HG03039 (cell line): ENCODE data around the gene SYNE2.
A peak's percentile ranks its signal among the peaks of the same experiment; 100 is the strongest.

ENCODE experiments used
- ATAC-seq: cut with Tn5 transposase; IDR thresholded peaks from one replicate; pipeline ENCODE4 v1.9.1; 2021; ENCODE audit warnings: mild to moderate bottlenecking, moderate library complexity; ENCODE audit not compliant: unreplicated experiment

The SYNE2 gene

DNA sequence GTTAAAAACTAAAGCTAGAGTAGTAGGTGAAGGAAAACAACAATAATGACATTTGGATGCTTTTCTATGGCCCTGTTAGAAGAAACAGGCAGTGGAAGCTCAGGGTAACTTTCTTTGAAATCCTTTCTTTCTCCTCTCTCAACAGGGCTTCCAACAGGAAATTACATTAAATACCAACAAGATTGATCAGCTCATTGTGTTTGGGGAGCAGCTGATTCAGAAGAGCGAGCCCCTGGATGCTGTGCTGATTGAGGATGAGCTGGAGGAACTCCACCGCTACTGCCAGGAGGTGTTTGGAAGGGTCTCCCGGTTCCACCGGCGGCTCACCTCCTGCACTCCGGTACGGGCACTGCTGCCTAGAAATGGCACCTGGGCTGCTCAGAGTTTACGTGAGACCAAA lies 359.9 kb downstream of the SYNE2 start:
- ATAC-seq, result no peak

GRCh38 chr14:64213086-64213485 lies 360.3 kb downstream of the SYNE2 start:
- no peak for ATAC-seq

GRCh38 chr14:64213853-64214570 lies 361.2 kb downstream of the SYNE2 start:
- no peak for ATAC-seq

DNA sequence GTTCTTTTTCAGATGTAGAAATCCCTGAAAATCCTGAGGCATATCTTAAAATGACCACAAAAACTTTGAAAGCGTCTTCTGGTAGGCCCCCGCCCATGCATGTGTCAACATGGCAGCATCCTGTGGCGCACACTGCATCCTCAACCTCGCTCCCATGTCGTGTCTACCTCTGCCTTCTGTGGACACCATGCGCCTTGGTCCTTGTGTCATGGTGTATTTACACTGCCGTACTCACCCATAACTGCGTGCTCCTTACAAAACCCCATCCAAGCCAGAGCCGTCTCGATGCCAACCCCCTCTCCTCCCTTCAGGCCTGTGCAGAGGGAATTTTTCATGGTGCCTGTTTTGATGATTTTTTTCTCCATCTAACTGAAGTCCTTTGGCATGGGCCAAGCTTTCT lies 362.5 kb downstream of the SYNE2 start:
- ATAC-seq, result no peak

DNA sequence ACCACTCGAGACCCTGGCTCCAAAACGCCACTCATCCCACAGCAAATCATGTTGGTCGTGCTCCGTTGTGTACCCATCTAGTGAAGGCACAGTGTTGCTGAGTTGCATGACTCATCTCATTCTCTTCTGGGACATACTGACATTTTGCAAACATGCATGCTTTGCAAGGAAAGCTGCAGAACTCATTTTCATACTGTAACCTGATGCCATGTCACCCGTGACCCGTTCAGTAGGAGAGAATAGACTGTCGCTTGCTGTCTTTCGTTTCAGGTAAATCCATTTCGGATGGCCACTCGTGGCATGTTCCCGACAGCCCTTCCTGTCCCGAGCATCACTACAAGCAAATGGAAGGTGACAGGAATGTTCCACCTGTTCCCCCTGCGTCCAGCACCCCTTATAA lies 363.2 kb downstream of the SYNE2 start:
- ATAC-seq, result no peak

DNA sequence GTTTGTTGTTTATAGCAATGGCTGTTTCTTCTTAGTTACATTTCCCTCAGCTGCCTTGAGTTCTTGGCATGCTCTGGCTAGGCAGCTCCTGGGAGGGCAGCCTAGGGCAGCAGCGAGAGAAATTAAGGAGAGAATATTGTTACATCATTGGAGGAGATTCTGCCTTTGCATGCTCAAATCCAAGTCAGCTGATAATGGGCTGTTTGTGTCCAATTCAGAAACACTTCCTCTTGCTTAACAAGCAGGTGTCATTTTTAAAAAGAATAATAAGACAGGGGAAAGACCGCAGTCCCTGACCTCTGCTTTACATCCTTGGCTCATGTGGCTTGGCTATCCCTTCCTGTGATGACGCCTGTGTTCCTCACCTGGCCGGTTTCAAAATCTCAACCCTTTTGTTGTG lies 364.5 kb downstream of the SYNE2 start:
- ATAC-seq, result no peak

- ATAC-seq, result no peak
Observed at GRCh38 chr14:64217834-64218233, 365.0 kb downstream of the SYNE2 start.

DNA sequence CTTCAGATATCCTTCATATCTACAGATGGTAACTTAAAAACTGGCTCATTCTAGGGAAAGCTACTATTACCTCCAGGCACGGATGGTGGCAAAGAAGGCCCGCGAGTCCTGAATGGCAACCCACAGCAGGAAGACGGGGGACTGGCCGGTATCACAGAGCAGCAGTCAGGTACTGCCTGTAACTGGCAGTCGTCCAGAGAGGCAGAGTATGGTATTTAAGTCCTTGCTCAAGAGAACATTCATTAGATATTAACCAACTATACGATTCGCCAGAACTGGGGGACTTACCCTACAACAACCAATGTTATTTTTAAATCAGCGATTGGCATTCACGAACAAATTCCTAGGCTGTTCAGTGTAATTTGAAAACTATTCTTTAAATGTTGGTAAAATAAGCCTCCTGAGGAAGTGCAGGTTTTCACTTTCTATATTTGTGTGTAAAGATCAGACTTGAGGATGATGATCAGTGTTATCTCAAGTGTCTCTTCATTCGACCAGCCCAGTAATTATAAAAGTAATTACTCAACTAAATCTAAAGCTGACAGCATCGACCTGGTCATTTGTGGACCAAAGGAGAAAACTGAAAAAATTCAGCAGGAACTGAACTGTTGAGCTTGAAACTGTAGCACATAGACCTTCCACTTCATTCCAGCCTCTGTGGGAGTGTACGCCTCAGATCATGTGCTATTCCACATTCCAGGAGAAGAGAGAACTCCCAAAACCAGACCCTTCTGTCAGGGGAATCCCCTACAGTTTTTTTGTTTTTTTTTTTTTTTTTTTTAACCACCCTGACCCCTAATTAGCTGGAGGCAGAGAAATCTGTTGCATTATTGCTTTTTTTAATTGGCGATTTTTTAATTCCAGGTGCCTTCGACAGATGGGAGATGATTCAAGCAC lies 365.8 kb downstream of the SYNE2 start:
- ATAC-seq, result no peak

GRCh38 chr14:64220056-64220455 lies 367.3 kb downstream of the SYNE2 start:
- ATAC-seq, result no peak

GRCh38 chr14:64220466-64220865 lies 367.7 kb downstream of the SYNE2 start:
- ATAC-seq, result no peak

DNA sequence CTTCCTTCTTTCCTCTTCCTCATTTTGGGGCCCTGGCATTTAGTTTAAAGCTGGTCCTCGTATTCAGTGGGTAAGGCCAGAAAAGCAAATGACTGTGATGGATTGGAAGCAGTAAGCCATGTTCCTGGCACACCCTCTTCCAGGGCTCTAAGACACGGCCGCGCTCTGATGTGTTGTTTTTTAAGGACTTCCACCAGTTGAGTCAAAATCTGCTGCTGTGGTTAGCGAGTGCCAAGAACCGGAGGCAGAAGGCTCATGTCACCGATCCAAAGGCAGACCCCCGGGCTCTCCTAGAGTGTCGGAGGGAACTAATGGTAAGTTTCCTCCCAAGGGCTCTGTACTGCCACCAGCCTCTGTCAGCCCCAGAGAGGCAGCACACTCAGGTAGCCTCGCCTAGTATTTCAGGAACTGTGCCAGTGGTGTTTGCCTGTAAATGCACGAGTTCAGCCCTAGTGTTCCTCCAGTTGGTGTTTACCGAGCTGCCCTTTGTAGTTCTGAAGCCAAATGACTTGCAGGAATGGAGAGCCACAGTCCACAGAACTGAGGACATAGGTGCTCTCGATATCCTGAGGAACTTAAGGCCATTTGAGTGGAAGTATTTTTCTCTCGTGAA lies 368.7 kb downstream of the SYNE2 start:
- ATAC-seq, result no peak

DNA sequence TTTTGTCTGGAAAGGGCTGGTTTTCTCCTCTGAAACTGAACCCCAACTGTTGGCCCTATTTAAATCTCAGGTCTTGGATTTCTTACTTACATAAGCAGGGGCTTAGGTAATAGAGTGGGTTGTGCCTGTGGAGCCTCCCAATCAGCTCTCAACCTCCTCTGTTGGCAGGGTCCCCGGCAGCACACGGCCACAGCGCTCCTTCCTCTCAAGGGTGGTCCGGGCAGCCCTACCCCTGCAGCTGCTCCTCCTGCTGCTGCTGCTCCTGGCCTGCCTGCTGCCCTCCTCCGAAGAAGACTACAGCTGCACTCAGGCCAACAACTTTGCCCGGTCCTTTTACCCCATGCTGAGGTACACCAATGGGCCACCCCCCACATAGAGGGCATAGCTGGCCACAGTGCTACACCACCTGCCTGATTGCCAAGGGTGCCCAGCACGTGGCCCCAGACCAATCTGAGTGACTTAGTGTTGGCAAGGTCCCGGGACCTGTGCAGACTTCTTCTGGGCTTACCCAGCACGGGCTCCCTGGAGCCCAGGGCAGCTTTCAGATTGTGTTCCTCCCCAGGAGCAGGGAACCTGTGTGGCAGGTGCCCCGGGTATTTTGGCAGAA lies 372.4 kb downstream of the SYNE2 start:
- ATAC-seq, result no peak

DNA sequence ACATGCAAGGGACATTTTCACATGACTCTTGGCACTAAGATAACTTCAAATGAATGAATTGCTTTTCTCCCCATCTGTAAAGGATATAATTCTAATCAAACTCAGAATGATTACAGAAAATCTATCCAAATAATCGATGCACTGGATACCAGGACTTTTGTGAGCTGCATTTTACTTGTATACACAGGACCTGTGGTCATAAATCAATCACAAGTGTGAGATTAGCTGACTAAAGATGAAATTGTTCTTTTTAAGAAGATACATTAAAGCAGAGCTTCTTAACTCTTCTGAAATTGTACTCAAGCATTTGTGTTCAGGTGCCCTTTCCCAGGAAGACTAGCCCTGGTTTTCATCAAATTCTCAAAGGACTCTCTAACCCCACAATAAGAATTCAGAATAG lies 375.1 kb downstream of the SYNE2 start:
- no peak for ATAC-seq

DNA sequence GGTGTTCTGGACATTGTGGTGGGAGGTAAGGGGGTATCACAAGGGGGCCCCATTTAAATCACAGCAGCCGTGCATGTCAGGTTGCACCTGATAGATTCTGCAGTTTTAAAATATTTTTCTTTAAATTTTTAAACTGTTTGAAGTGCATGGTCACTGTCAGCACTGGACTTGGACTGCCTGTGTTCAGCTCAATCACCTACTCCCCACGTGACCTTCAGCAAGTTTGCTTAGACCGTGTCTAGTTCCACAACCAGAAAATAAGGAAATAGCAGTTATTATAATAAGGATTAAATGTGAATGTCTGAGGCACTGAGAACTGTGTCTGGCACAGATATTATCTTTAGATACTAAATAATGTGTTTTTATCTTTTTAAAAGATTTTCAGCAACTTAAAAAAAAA lies 376.7 kb downstream of the SYNE2 start:
- ATAC-seq, result no peak

- peak; percentile 41 for ATAC-seq
Observed at GRCh38 chr14:64232095-64232838, 379.5 kb downstream of the SYNE2 start.

- no peak for ATAC-seq
Observed at GRCh38 chr14:64232944-64233343, 380.1 kb downstream of the SYNE2 start.

- no peak for ATAC-seq
Observed at GRCh38 chr14:64233531-64234190, 380.9 kb downstream of the SYNE2 start.

- ATAC-seq, result no peak
Observed at GRCh38 chr14:64234877-64235651, 382.3 kb downstream of the SYNE2 start.
